SIG-M5 treated with dmso at 0.1 percent for 504 hours (cell line): ENCODE data around the gene PPP2R5C.
"Not testable (repeated sequence)": the region's sequence is repeated elsewhere in the genome, so short reads cannot be mapped to it uniquely, and the experiment has no call there.

Experiments used
- DNase-seq: peaks from one replicate; lab custom pipeline; 2025; ENCODE audit not compliant: unreplicated experiment; lab: John Stamatoyannopoulos, UW

Gene PPP2R5C

GRCh38 chr14:101780887-101781239 is 19.4 kb downstream of the PPP2R5C start:
- DNase-seq = no peak

DNA sequence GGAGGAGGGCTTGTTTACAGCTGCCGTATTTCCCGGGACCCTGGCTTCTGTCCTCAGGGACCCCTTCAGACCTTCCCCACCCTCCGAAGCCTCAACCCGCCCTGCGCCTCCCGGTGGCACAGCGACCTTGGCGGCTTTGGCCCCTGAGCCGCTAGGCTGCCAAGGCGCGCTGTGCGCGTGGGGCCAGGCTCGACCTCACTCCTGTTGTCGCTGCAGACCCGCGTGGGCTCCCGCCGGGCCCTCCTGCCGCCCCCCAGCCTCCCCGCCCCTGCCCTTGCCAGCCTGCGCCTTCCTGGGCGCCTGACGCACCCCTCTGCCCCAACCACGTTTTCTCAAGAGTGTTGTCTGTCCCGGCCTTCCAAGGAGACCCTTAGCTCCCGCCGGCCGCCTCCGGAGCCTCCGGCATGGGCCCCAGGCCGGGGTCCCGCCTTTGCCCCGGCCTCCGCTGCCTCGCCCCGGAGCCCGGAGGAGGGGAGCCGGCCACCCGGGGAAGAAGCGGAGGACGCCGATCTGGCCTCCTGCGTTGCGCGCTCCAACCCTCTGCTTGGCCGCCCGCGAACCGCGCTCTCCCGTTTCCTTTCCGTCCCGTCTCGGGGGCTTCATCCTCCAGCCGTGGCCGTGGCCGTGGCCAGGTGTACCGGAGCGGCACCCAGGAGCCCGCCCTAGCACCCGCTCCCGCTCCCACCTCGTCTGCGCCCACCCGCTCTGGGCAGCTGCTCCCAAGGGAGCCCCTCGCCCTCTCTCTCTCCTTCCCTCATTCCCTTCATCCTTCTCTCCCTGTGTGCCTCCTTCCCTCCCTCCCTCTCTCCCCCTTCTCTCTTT is 19.9 kb downstream of the PPP2R5C start:
- DNase-seq = no peak

- DNase-seq = no peak
Observed at GRCh38 chr14:101783260-101784016, 21.9 kb downstream of the PPP2R5C start.

DNA sequence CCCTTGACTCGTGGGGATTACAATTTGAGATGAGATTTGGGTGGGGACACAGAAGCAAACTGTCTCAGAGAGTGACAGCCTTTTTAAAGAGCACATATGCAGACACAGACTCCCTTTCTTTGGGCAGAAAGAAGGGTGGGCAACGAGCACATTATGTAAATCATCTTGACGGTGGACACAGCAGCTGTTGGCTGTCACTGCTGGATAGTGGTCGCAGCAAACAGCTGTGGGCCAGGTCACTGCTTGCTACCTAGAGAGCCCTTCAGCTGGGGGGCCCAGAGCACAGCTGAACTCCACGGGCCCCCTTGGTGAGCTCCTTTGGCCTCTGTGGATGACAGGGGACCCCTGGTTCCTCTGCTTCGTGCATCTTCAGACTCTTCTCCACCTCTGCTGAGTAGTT is 23.1 kb downstream of the PPP2R5C start:
- DNase-seq = no peak

DNA sequence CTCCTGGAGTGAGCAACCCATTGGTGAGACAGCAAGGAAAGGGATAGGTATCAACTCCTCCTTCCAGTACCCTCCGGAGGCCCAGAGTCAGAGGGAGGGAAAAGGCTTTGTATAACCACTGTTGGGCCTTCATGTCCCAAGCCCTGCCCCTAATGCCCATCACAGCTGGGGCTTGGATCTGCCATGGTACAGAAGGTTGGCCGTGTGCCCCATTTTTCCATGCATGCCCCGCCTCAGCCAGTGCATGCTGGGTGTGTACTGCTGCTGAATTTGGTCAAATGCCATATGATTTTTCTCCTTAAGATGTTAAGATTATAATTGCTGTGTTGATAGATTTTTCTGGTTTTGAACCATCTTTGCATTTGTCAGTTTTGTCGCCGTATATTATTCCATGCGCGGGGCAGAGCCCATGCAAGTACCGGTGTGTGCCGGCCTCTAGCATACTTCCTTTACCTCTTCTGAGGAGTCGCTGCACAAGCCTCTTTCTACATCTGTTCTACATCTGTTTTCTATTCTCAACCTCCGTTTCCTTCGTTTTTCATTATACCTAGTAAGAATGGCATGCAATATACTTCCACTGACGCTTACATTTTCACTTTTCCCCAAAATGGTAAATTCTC is 26.6 kb downstream of the PPP2R5C start:
- no peak for DNase-seq

DNA sequence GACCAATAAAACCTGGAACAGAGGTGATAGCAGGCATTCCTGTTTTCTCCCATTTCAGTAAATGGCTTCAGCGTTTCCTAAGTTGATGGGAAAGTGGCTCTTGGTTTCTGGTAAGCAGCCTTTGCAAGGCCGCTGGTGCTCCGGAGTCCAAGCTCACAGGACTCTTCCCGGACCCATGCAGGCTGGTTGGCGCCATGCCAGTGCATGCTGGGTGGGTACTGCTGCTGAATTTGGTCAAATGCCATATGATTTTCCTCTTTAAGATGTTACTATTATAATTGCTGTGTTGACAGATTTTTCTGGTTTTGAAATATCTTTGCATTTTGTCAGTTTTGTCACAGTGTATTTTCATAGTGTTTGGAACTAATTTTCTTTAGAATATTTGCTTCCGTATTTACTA is 27.7 kb downstream of the PPP2R5C start:
- no peak for DNase-seq

GRCh38 chr14:101790232-101790631 is 28.7 kb downstream of the PPP2R5C start:
- DNase-seq = peak; percentile 56

DNA sequence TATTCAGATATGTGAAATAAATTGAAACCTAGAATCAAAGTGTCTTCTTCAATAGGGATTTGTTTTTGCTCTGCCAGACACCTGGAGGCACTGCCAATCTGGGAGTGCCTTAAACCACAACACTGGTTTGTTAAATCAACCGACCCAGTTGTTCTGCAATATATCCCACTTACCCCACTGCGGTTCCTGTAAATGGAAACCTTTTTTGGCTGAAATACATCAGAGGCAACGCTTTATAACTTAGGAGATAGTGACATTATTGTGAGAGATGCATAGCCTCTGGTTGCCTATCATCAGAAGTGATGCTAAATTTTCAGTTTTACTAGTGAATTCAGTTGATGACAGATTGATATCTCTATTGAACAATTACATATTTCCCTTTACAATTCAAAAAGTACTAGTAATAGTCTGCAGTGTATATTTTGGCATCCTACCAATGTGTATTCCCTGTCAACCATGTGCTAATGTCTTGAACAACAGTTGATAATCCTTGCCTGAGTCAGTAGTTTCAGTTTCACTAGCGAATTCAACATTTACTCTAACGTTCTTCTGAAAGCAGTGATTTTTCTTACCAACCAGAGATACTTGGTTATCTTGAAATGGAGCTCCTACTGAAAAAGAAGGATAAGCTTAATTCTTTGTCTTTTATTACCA is 30.5 kb downstream of the PPP2R5C start:
- DNase-seq = no peak

DNA sequence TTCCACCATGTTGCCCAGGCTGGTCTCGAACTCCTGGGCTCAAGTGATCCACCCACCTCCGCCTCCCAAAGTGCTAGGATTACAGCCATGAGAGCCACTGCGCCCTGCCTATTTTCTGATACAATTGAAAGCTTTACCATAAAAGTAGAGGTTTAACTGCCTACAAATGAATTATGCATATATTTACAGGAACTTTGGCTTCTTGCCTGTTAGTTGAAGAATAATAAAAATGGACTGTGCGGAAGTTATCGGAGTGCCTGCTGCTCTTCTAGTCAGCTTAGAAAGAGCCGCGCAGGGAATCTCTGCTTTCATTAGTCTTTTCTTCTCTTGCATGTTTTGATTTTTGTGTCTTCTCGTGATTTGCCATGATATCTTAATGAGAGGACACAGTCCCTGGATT is 34.5 kb downstream of the PPP2R5C start:
- no peak for DNase-seq

GRCh38 chr14:101796479-101796878 is 35.0 kb downstream of the PPP2R5C start:
- no peak for DNase-seq

GRCh38 chr14:101797856-101798255 is 36.3 kb downstream of the PPP2R5C start:
- no peak for DNase-seq

- DNase-seq = not testable (repeated sequence)
Observed at GRCh38 chr14:101804373-101804772, 42.9 kb downstream of the PPP2R5C start.

- not testable (repeated sequence) for DNase-seq
Observed at GRCh38 chr14:101806252-101806651, 44.7 kb downstream of the PPP2R5C start.

- DNase-seq = no peak
Observed at GRCh38 chr14:101808020-101808641, 46.6 kb downstream of the PPP2R5C start.

GRCh38 chr14:101808894-101809670 is 47.6 kb downstream of the PPP2R5C start:
- no peak for DNase-seq

- peak; percentile 96 for DNase-seq
Observed at GRCh38 chr14:101809671-101810514, 48.4 kb downstream of the PPP2R5C start.

DNA sequence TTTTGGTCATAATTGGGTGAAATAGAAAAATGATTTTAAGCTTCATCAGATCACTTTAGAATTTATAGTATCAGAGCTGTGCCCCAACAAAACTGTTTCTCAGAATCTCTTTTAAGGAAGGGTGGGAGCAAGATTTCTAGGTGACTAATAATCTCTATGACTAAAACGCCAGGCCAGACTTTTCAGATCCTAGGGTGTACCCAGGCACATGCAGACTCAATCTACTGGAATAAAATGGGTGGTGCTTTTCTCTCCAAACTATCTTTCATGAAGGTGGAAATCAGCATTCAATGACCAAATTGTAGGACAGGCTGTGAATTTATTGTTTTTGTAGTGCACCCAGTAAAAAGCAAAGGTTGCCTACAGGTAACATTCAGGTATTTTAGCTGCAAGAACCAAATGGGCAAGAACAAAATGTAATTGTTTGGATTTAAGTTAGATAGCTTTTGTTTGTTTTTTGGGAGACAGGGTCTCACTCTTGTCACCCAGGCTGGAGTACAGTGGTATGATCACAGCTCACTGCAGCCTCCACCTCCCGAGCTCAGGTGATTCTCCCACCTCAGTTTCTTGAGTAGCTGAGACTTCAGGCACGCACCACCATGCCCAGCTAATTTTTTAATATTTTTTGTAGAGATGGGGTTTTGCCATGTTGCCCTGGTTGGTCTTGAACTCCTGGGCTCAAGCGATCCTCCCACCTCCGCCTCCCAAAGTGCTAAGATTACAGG is 49.5 kb downstream of the PPP2R5C start:
- DNase-seq = no peak

DNA sequence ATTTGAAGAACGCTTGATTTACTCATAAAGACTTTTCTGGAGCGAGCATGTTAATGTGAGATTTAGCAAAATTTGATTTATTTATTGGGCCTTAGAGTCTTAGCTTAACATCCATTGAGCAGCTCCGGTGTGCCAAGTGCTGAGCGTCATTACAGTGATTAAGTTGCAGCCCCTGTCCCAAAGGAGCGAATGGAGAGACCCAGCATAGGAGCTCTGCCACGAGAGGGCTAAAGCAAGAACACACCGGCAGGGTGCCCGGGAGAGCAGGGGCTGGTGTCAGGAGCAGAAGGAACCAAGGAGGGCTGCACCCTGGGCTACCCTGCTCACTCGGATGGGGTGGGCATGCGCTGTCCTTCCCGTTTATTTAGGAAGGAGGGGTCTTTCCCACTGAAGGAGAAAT is 50.6 kb downstream of the PPP2R5C start:
- DNase-seq = no peak
